Measurements from ENCODE around the gene CAV1.

The CAV1 gene

DNA sequence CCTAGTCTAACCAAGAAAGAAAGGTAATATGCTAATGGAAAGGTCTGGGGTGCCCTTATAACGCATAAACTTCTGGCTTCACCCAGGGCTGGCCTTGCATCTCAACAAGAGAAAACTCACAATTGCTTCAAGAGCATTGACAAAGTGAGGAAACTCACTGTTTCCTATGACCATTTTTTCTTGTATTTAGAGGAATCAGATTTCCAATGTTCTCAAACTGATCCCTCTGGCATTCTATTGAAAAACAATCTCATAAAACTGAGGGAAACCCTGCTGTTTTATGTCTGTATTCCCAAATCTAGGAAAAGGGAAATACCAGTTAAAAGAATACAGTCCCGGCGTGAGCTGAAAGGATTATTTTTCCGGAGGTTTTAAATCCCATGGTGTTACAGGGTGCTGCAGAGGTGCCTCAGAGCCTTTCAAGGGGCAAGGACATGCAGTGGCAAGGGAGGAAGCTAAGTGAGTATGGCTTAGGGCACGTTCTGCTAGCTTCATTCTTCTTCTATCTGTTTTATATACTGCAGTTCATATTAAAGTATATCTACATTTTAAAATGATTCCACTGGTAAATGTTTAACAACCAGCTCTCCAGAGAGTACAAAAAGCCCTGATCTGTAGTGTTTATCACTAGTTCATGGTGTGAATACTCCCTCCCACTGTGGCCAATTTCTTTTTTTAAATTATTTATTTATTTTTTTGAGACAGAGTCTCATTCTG is 68.7 kb downstream of the CAV1 start:
- no peak overlapping the region for H3K4me3 ChIP-seq (ENCODE audit: low read depth, low read length)
- DNase-seq (ENCODE audit: low read depth), result no peak
- TF ChIP-seq, protein P1, sequence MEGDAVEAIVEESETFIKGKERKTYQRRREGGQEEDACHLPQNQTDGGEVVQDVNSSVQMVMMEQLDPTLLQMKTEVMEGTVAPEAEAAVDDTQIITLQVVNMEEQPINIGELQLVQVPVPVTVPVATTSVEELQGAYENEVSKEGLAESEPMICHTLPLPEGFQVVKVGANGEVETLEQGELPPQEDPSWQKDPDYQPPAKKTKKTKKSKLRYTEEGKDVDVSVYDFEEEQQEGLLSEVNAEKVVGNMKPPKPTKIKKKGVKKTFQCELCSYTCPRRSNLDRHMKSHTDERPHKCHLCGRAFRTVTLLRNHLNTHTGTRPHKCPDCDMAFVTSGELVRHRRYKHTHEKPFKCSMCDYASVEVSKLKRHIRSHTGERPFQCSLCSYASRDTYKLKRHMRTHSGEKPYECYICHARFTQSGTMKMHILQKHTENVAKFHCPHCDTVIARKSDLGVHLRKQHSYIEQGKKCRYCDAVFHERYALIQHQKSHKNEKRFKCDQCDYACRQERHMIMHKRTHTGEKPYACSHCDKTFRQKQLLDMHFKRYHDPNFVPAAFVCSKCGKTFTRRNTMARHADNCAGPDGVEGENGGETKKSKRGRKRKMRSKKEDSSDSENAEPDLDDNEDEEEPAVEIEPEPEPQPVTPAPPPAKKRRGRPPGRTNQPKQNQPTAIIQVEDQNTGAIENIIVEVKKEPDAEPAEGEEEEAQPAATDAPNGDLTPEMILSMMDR (conservative IDR thresholded peaks at IDR 0.05; ENCODE audit: low read depth, low read length), result no peak

DNA sequence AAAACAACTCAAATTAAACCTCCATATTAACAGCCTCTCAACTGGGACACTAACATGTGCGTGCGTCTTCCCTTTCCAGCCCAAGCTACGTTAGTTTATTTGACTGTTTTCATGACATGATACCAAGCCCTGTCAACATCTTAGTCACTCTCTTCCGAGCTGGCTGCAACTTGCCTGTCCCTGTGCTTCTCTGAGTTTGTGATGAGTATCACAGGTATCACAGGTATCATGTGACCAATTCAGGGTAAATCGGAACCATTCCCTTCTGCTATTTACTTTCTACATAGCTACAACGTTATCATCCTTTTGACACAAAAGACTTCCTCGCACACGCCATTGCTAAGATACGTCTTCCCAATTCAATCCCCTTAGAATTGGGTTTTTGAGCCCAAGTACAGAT is 70.2 kb downstream of the CAV1 start:
- no peak for DNase-seq (ENCODE audit: low read depth)
- TF ChIP-seq, protein P1 (conservative IDR thresholded peaks at IDR 0.05; ENCODE audit: low read depth, low read length), result no peak
- H3K4me3 ChIP-seq (ENCODE audit: low read depth, low read length), result no peak overlapping the region

DNA sequence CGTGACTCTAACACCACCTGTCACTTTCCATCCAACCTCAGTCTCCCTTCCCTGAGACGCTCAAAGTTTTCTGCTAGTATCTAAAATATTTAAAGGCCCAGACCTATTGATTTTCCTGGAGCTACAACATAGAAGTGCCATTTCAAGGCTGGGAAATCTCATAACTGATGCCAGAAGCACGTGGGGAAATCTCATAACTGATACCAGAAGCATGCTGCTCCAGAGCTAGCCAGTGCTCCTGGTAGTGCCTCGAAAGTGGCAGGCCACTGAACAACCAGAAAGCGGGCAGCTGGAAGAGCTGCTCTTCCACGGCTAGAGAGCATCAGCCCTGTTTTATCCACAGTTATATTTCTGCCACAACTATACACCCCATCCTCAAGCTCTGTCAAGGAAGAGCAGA is 72.5 kb downstream of the CAV1 start:
- TF ChIP-seq, protein P1 (conservative IDR thresholded peaks at IDR 0.05; ENCODE audit: low read depth, low read length), result no peak
- H3K4me3 ChIP-seq (ENCODE audit: low read depth, low read length), result no peak overlapping the region
- DNase-seq (ENCODE audit: low read depth), result no peak

DNA sequence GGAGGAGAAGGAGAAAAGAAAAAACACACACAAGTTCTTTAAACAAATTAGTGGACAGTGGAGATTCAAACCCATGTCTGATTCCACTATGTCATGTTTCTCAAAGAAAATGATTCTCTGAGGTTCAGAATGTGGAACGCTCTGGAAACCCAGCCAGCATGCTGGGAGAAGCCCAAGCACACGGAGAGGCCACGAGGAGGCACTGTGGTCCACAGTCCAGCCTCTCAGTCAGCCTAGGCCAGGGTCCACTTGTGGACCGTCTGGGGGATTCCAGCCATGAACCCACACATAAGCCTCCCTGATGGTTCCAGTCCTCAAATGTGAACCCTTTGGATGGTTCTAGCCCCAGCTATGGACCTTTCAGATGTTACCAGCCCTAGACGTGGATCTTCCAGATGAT is 73.4 kb downstream of the CAV1 start:
- TF ChIP-seq, protein P1 (conservative IDR thresholded peaks at IDR 0.05; ENCODE audit: low read depth, low read length), result peak; percentile 61
- H3K4me3 ChIP-seq (ENCODE audit: low read depth, low read length), result no peak overlapping the region
- peak; percentile 30 for DNase-seq (ENCODE audit: low read depth)

DNA sequence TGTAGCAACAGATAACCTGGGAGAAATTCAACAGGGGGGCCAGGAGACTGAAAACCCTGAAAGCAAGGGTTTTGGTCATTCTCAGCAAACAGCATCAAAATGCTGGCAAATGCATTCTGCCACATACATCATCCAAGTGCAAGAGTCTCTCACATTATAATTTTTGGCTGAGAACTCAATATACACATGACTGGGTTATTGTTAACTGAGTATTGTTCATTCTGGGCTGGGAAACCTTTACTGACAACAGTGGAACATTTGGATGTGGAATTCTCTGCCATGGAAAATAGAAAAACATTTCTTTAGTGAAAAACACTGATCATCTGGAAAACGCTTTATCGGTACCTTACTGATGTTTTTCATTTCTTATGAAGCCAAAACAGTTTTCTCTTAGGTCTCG is 74.0 kb downstream of the CAV1 start:
- TF ChIP-seq, protein P1 (conservative IDR thresholded peaks at IDR 0.05; ENCODE audit: low read depth, low read length), result no peak
- no peak overlapping the region for H3K4me3 ChIP-seq (ENCODE audit: low read depth, low read length)
- no peak for DNase-seq (ENCODE audit: low read depth)

DNA sequence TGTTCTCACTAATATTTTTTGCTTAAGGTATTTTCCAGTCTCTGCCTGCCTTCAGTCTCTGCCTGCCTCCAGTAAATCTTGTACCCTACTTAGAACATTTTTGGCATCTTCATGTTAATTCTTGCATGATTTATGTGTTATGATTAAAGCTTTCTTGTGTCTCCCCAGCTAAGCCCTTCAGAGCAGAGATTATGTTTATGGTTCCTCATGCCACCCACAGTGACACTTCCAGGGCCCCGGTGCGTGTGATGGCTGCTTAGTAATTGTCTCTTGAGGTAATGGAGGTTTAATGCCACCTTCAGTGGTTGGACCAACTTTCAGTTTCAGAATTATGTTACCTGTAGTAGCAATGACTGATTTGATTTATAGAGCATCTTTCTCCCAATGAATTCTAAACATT is 76.6 kb downstream of the CAV1 start:
- DNase-seq (ENCODE audit: low read depth), result no peak
- TF ChIP-seq, protein P1 (conservative IDR thresholded peaks at IDR 0.05; ENCODE audit: low read depth, low read length), result no peak
- H3K4me3 ChIP-seq (ENCODE audit: low read depth, low read length), result no peak overlapping the region

DNA sequence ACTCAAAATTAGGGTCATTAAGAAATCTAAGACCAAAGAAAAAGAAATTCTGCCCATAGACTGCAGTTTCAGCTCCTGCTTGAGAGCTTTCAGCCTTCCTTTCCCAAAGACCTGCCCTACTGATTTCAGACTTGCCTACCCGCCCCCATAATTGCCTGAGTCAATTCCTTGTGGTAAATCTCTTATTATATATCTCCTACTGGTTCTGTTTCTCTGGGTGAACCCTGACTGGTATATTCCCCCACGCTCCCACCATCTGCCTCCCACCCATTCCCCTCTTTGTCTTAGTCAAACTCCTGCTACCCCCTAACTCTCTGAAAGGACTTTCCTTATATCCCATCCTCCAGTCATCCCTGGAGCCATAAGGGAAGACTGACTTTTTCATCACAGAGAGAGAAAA is 82.5 kb downstream of the CAV1 start:
- TF ChIP-seq, protein P1 (conservative IDR thresholded peaks at IDR 0.05; ENCODE audit: low read depth, low read length), result no peak
- no peak for DNase-seq (ENCODE audit: low read depth)
- no peak overlapping the region for H3K4me3 ChIP-seq (ENCODE audit: low read depth, low read length)

Data from choroid plexus epithelial cell (primary cell).